Peyer's patch (tissue), 4 donors: Measurements from ENCODE around the gene IGF1. TPM values are rescaled to one million over a fixed set of nuclear protein-coding genes. Genes with fewer than 3 reads are reported as not detected.

Experiments used
- DNase-seq, 3 donors: peaks; one replicate each; pipeline ENCODE4 v3.0.0-alpha.2; 2017 to 2019
- H3K27ac ChIP-seq, 4 donors: fragments of 200-600 bp; sonication (generic); one replicate each; pipeline ENCODE4 v1.5.1; 2016 to 2019
- H3K27me3 ChIP-seq, 2 donors: fragments of 200-600 bp; sonication (generic); one replicate each; pipeline ENCODE4 v1.5.1; 2019
- H3K36me3 ChIP-seq, 3 donors: fragments of 200-600 bp; sonication (generic); one replicate each; pipeline ENCODE4 v1.5.1; 2016 to 2019
- H3K4me1 ChIP-seq, 4 donors: fragments of 200-600 bp; sonication (generic); one replicate each; pipeline ENCODE4 v1.5.1; 2016 to 2019
- H3K4me3 ChIP-seq, 4 donors: fragments of 200-600 bp; sonication (generic); 1 replicate in 3 of 4; 2 replicates in 1 of 4; pipeline ENCODE4 v1.5.1; 2016 to 2019; ENCODE audit warnings: mild to moderate bottlenecking in 1 of 4
- H3K9me3 ChIP-seq, 4 donors: fragments of 200-600 bp; sonication (generic); one replicate each; pipeline ENCODE4 v1.5.1; 2016 to 2019; ENCODE audit warnings: mild to moderate bottlenecking in 1 of 4
- POLR2A ChIP-seq, 2 donors: fragments of 450-650 bp; IDR thresholded peaks; one replicate each; pipeline ENCODE4 v1.5.1; 2017; ENCODE audit warnings: antibody characterized with exemption in 2 of 2, mild to moderate bottlenecking in 2 of 2, moderate library complexity in 2 of 2
- total RNA-seq, 4 donors: library from RNA; depleted of rRNA; stranded (reverse); fragments of >200 nt; gene quantifications; one replicate each; pipeline ENCODE4 v1.1.0, GENCODE V29; 2016
- TF ChIP-seq, protein P1 (sequence below), 6 experiments: fragments of 450-650 bp in 4 of 6; fragments of 200-600 bp in 2 of 6; sonication (generic) in 1 of 6; IDR thresholded peaks; one replicate each; pipeline ENCODE4 v1.5.1; 2017 to 2019; ENCODE audit warnings: antibody characterized with exemption in 6 of 6, mild to moderate bottlenecking in 3 of 6, moderate library complexity in 1 of 6

The IGF1 gene
- total RNA-seq, 4 donors from 2014 or later: 4.0 to 21.5 (median 6.3) TPM

DNA sequence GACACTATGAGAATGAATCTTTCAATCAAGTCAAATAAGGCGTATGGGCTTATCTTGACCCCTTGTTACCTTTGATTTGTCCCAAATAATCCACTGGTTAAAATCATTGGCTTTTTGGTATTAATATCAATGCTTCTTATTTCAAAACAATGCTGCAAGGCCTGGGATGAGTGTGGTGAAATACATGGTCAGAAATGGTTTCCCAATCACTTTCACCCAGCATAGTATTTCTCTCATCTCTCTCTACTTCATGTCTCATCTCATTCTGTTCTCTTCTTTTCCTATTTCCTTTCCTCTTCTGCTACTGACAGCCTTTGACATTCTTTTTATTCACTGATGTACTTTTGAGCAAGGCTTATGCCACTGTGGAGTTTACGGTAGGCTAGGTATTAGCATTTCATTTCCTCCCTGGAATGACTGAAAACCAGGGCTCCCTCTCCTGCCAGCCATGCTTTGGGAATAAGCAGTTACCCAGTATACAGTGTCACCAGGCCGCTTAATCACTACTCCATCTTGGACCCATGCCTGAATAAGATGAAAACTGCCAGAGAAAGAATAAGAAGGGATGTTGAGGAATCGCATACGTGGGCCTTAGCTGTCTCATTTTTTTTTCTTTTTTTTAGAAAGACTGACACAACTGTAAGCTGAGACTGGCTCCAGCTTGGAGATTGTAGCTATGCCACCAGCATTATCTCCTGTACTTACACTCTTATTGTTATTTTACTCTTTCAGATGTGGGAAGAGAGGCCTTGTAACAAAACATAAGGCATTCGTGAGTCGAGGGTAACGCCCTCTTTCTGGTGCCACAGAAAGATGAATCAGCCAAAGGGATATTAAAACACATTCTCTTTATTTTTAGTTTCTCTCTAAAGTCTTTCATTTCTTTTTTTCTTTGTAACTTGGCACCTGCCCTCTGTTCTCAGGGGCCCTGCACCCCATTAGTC is 53.5 kb downstream of the IGF1 start:
- no peak overlapping the region for H3K4me3 ChIP-seq
- no peaks in the 10 kb centered on the region for H3K36me3 ChIP-seq
- peak overlapping the region in 1 of 4 donors; percentile 36 for H3K27ac ChIP-seq
- no peaks in the 10 kb centered on the region for H3K4me1 ChIP-seq
- no peak for TF ChIP-seq POLR2A (IDR thresholded peaks at IDR 0.05)
- TF ChIP-seq, protein P1, sequence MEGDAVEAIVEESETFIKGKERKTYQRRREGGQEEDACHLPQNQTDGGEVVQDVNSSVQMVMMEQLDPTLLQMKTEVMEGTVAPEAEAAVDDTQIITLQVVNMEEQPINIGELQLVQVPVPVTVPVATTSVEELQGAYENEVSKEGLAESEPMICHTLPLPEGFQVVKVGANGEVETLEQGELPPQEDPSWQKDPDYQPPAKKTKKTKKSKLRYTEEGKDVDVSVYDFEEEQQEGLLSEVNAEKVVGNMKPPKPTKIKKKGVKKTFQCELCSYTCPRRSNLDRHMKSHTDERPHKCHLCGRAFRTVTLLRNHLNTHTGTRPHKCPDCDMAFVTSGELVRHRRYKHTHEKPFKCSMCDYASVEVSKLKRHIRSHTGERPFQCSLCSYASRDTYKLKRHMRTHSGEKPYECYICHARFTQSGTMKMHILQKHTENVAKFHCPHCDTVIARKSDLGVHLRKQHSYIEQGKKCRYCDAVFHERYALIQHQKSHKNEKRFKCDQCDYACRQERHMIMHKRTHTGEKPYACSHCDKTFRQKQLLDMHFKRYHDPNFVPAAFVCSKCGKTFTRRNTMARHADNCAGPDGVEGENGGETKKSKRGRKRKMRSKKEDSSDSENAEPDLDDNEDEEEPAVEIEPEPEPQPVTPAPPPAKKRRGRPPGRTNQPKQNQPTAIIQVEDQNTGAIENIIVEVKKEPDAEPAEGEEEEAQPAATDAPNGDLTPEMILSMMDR (IDR thresholded peaks at IDR 0.05): no peak
- H3K9me3 ChIP-seq: no peaks in the 10 kb centered on the region
- DNase-seq: no peak
- no peaks in the 10 kb centered on the region for H3K27me3 ChIP-seq

DNA sequence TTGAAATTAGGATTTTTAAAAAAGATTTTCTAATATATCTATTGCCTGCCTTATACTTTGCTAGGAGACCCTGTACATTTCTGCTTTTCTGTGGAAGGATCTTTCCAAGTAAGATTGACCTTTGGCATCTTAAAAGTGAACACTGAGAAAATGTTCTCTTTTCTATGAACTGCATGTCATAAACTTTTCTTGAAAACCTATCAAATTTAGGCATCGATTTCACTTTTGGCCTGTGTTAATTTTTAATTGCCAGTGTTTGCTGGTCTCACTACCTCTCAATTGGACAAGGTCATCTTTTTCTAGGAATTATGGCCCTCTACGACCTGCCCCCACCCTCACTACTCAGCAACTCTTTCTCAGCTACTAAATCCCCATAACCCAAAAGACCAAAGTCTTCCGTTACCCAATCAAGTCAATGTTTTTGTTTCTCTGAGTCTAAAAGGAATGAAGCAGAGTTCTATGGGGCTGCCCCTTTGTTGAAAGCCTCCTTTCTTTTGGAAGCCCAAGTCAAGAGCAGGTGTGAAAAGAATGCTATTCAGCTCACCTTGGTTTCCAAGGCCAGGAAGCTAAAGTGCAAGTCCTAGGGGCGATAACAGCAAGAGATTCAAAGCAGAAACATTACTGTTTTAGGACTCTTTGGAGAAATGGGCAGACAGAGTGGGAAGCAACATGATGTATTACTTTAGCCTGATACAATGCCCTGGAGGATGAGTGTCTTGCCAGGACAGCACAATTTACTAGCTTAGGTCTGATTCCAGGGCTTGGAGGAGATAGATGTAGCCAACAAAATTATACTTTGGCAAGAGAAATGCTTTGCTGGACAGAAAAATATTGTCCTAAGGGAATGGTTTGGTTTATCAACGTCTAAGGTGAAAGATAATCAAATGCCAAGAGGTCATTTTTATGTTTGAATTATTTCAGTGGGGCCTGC is 55.0 kb downstream of the IGF1 start:
- Histone ChIP-seq H3K9me3 (no peaks in the 10 kb centered on the region), H3K27ac (no peak overlapping the region), H3K27me3 (no peaks in the 10 kb centered on the region), H3K36me3 (no peaks in the 10 kb centered on the region), H3K4me3 (no peak overlapping the region), H3K4me1 (no peaks in the 10 kb centered on the region)
- DNase-seq: no peak
- TF ChIP-seq, protein P1 (IDR thresholded peaks at IDR 0.05): no peak
- no peak for TF ChIP-seq POLR2A (IDR thresholded peaks at IDR 0.05)

DNA sequence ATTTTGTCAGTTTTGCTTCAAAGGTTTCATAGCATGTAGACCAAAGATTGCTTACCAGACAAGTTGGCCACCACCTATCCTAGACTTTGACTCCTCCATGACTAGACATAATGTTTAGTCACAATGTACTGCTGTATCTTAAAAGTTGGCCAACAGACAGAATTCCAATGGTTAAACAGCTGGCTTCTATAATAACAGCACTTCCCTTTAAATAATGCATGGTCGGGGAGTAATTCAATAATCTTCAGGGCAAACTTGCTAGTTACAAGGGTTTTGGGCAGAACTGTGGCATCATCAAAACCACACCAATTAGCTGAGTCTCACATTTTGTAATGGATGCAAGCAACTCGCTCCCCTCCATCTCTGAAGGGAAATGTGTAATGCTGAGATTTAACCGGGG is 56.9 kb downstream of the IGF1 start:
- H3K4me3 ChIP-seq: no peak overlapping the region
- H3K27ac ChIP-seq: no peak overlapping the region
- TF ChIP-seq POLR2A (IDR thresholded peaks at IDR 0.05): no peak
- TF ChIP-seq, protein P1 (IDR thresholded peaks at IDR 0.05): no peak
- H3K36me3 ChIP-seq: no peaks in the 10 kb centered on the region
- no peaks in the 10 kb centered on the region for H3K27me3 ChIP-seq
- H3K9me3 ChIP-seq: no peaks in the 10 kb centered on the region
- no peaks in the 10 kb centered on the region for H3K4me1 ChIP-seq
- DNase-seq: no peak

DNA sequence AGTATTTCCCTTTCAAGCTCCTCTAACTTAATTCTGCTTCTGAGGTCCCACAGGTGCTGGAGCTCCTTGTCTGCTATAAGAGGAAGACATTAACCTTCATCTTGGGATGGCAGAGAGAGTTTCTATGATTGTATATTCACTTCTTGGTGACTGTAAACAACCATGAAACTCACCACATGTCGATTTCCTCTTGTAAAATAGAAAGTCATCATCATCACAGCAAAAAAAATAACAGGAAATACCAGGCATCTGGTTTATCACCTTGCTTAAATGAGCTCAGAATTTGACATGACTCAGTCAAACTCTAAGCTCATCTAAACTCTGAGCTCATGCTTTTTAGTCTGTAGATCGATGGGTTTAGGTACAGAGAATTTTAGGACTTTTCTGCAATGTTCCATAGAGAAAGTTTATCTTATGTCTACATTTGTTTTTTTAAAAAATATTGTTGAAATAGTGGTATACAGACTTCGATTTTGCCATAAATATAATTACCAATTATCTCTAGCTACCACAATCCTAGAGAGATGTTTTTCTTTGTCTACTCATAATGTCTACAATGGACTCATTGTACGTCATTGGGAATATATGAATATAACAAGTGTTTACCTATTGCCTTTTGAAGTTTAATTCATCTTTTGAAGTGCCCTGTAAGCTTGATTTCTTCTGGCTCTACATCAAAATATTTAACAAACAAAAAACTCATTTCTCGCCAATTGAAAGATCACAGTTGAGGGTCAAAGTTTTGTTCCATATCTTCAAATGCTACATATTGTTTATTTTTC is 58.4 kb downstream of the IGF1 start:
- DNase-seq: no peak
- Histone ChIP-seq H3K9me3 (no peaks in the 10 kb centered on the region), H3K4me3 (no peak overlapping the region), H3K27me3 (no peaks in the 10 kb centered on the region), H3K27ac (no peak overlapping the region), H3K36me3 (no peaks in the 10 kb centered on the region), H3K4me1 (no peaks in the 10 kb centered on the region)
- no peak for TF ChIP-seq POLR2A (IDR thresholded peaks at IDR 0.05)
- TF ChIP-seq, protein P1 (IDR thresholded peaks at IDR 0.05): no peak
